Measurements from ENCODE around the gene STAT6.

Gene STAT6

GRCh38 chr12:57143454-57143853 lies 32.3 kb upstream of the STAT6 start:
- DNase-seq, result no peak

GRCh38 chr12:57142727-57143126 lies 31.6 kb upstream of the STAT6 start:
- no peak for DNase-seq

GRCh38 chr12:57142121-57142520 lies 31.0 kb upstream of the STAT6 start:
- no peak for DNase-seq

- DNase-seq, result no peak
These were observed 30.1 kb upstream of the STAT6 start for GRCh38 chr12:57141249-57141648.

GRCh38 chr12:57139796-57140649 lies 28.9 kb upstream of the STAT6 start:
- DNase-seq, result no peak

DNA sequence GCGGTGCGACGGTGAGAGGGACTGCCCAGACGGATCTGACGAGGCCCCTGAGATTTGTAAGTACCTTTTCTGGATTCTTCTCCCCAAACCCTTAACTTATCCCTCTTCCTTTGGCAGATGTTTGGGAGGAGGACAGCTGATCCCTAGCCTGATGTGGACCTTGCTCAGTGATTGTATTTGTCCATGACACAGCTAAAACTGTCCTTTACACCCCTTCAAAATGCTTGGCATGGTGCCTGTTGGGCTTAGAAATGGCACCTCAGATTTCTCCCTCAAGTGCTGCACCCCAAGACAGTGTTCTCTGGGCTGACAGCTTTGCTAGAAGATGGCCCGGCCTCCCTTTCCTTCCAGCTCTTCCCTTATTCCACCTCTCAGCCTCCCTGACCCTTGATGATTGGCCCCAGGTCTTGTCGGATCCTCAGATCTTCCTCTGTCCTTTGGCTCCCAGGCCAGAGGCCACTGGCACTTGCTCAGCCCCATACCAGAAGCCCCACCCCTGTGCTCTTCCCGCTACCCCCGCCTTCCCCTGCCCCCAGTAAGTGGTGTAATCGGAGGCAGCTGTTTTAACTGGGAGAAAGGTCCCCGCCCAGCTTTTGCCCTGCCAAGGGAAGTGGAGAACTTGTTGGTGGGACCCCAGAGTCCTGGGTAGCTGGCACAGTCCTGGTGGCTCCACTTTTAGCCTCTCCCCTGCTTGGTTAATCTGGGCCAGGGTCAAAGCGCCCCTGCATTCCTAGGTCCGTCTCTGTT lies 27.5 kb upstream of the STAT6 start:
- DNase-seq, result no peak

DNA sequence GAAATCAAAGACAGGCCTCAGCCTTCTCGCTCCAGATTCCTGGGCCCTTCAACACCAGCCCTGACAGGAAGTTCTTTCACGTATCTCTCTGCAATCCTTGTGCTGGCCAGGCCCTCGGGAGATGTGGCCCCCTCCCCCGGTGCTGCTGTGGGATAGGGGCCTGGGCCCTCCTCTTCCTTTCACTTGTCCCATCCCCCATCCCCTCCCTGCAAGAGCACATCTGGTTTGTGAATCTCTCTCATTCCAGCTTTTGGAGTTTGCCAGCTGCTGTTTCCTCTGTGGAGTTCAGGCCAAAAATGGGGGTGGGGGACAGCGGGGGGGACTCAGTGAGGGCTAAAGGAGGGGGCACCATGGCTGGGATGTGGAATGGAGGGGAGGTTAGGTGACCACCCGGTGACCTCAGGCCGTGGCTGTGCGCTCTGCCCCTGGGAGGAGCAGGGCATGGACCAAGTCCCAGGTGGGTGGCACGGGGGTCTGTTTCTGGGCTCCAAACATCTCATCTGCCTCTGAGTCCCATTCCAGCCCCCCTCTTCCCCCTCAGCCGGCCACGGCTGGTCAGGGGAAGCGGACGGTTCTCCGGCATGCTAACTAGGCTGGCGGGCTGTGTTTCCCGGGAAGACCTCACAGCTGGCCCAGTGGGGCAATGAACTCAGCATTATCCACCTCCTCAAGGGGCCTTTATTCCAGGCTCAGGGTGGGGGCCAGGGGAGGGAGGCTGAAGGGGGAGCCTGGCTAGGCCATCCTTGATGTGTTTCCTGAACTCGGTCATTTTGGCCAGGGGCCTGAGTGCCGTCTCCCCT lies 24.6 kb upstream of the STAT6 start:
- no peak for DNase-seq

- no peak for DNase-seq
These were observed 23.8 kb upstream of the STAT6 start for GRCh38 chr12:57134949-57135348.

GRCh38 chr12:57133916-57134315 lies 22.8 kb upstream of the STAT6 start:
- no peak for DNase-seq

GRCh38 chr12:57133013-57133569 lies 21.9 kb upstream of the STAT6 start:
- no peak for DNase-seq

GRCh38 chr12:57131896-57132744 lies 21.0 kb upstream of the STAT6 start:
- DNase-seq, result no peak

GRCh38 chr12:57130941-57131340 lies 19.8 kb upstream of the STAT6 start:
- DNase-seq, result no peak

DNA sequence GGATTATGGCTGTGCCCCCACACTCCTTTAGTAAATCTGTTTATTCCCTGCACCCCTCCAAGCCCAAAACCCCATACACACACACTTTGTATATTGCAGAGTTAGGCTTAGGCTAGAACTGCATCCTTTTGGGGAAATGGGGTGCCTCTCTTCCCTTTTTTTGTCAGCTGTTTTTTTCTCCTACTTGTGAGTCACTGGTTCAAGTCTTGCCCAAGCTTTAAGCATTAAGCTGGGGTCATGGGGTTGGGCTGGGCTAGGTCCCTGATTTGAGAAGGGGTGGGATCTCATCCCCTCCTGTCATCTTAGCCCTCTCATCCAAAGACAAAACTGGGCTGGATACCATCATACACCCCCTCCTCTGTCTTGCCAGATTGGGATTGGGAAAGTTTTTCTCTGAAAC lies 18.7 kb upstream of the STAT6 start:
- no peak for DNase-seq

DNA sequence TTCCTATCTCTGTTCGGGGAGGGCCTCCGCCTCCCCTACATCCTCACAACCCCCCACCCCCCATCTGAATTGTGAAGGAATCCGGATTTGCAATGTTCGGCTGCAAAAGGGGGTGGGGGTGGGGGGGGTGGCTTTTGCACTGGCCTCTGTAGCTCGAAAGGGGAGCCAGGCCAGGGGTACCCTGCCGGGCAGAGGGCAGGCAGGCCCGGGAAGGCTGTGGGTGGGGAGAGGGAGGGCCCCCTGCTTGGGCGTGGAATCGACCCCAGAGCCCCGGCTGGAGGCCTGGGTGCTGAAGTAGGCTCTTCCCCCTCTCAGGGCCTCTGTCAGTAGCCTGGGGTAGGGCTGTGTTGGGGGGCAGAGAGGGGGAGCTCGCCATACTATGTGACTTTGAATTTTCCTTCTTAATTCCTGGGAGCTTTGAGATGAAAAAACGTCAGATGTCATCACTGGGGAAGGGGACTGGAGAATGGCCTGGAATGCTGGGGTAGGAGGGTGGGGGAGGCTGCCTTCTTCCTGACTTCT lies 18.2 kb upstream of the STAT6 start:
- DNase-seq, result no peak

GRCh38 chr12:57128519-57129247 lies 17.5 kb upstream of the STAT6 start:
- no peak for DNase-seq

DNA sequence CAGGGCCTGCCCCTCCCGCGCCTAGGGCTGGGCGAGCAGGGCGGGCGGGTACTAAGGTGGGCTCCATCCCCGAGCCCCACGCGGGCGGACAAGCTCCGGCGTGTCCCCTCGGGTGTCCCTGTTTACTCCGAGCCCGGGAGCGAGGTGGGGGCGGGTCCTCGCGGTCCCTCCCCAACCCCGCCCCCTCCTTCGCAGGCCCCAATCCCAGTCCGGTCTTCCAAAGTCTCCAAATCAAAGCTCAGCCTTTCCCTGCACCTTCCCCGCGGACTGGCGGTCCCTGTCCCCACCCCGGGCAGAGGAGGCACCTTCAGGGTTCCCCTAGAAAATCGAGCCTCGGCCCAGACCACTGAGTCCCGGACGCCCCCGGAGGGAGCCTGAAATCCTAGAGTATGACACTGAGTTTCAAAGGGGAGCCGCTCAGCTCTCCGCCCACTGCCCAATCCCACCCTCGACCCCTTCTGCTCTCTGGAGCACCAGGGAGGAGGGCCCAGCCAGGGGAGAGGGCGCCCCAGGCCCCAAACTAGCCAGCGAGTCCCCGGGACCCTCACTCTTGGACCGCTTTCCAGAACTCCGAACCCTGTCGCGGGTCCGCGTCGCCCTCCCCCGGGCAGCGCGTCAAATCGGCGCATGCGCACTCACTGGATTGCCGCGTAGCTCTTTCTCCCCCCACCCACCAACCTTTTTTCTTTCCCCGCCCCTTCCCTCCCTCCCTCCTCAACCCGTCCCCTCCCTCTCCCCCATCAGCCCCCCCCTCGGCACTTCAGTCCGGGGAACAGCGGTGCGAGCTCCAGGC lies 16.8 kb upstream of the STAT6 start, which contains the start of gene LRP1:
Gene LRP1 (plus strand): TSS at position 758 of the 793 bp plus-strand sequence. CDS start 482 bp downstream, outside the sequence.
- peak; percentile 80 for DNase-seq

GRCh38 chr12:57127101-57127725 lies 16.1 kb upstream of the STAT6 start:
- DNase-seq, result peak; percentile 81

- no peak for DNase-seq
These were observed 15.4 kb upstream of the STAT6 start for GRCh38 chr12:57126561-57126960.

GRCh38 chr12:57126061-57126460 lies 14.9 kb upstream of the STAT6 start:
- DNase-seq, result no peak

Data from activated CD8-positive, alpha-beta memory T cell treated with anti-CD3 and anti-CD28 coated beads, Interleukin-2, amount 50 U/mL, for 4 hours (primary cell).